Measurements from ENCODE around the gene ZNF311.

The ZNF311 gene

DNA sequence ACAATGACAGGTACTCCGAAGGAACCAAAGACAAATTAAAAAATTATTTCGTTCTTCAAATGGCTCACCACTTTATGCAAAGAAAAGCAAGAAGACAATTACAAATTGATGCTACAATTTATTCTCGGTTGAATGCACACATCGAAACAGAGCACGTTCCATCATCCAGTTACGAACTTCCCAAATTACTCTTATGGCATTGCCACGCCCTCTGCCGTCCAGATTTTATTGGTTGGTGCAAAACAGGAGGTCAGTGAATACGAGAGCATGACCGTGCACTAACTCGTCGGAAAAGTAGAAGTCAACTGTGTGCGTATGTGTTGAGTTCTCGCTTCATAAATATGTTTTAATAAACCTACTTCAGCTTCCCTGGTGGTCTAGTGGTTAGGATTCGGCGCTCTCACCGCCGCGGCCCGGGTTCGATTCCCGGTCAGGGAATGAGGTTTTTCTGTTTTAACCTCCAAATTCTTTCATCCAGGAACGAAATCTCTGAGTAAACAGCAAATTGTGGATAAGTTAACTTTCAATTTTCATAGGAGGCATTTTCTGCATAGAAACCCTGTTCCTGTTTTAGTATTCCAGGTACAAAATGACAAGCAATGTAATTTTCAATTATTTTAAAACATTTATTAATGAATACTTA is 23.2 kb downstream of the ZNF311 start:
- DNase-seq, result peak; percentile 90
- H3K27ac ChIP-seq, result peak overlapping the region; percentile 69
- peak overlapping the region; percentile 76 for H3K4me3 ChIP-seq (ENCODE audit: low read depth, low read length)
- H3K27me3 ChIP-seq (replicated peaks), result no peaks in the 10 kb centered on the region
- TF ChIP-seq, protein P1, sequence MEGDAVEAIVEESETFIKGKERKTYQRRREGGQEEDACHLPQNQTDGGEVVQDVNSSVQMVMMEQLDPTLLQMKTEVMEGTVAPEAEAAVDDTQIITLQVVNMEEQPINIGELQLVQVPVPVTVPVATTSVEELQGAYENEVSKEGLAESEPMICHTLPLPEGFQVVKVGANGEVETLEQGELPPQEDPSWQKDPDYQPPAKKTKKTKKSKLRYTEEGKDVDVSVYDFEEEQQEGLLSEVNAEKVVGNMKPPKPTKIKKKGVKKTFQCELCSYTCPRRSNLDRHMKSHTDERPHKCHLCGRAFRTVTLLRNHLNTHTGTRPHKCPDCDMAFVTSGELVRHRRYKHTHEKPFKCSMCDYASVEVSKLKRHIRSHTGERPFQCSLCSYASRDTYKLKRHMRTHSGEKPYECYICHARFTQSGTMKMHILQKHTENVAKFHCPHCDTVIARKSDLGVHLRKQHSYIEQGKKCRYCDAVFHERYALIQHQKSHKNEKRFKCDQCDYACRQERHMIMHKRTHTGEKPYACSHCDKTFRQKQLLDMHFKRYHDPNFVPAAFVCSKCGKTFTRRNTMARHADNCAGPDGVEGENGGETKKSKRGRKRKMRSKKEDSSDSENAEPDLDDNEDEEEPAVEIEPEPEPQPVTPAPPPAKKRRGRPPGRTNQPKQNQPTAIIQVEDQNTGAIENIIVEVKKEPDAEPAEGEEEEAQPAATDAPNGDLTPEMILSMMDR (IDR thresholded peaks at IDR 0.05; ENCODE audit: low read depth, low read length, missing control alignments), result no peak
- in situ Hi-C loops (cut with HindIII; ENCODE audit: low pct_ligation_motif_present, low sequenced_read_pairs), result no loop called here
- no peaks in the 10 kb centered on the region for H3K36me3 ChIP-seq (replicated peaks)

DNA sequence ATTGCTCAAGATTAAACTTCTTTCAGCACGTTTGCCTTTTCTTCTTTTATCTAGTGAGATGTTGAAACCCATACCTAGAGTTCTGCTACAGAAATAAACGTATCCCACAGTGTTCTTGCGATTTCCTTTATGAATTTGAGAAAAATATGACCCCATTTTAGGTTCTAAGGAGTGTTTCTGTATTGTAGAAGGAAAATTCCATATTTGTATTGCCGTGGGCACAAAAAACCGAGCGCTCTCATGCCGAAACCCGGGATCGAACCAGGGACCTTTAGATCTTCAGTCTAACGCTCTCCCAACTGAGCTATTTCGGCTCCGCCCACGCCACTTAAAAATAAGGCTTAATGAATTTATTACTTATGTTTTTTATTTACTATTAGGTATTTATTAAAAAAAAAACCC is 23.7 kb downstream of the ZNF311 start:
- H3K4me3 ChIP-seq (ENCODE audit: low read depth, low read length), result peak overlapping the region; percentile 76
- TF ChIP-seq, protein P1 (IDR thresholded peaks at IDR 0.05; ENCODE audit: low read depth, low read length, missing control alignments), result no peak
- DNase-seq, result peak; percentile 47
- H3K27ac ChIP-seq, result peak overlapping the region; percentile 62
- no peaks in the 10 kb centered on the region for H3K36me3 ChIP-seq (replicated peaks)
- no peaks in the 10 kb centered on the region for H3K27me3 ChIP-seq (replicated peaks)
- in situ Hi-C loops (cut with HindIII; ENCODE audit: low pct_ligation_motif_present, low sequenced_read_pairs), result no loop called here

DNA sequence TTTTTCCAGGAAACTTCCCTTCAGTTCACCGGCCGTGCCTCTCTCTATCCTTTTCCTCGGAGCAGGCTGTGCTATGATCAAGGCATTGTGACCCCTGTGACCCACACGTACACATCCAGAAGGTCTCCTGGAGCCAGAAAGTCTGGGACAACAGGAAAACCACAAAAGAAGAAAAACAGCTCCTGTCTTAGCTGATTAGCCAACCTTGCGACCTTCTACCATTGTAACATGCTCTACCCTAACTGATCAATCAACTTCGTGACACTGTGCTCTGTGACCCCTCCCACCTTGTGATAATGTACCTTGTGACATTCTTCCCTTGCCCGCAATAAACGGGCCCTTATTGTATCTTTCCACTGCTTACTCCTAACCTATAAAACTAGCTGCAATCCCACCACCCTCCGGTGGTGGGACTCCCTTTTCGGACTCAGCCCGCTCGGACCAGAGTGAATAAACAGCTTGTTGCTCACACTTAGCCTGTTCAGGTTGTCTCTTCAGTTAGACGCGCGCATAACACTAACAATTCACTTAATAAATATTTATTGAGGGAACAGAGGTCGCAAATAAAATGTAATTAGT is 24.2 kb downstream of the ZNF311 start:
- Histone ChIP-seq H3K27ac (peak overlapping the region; percentile 25), H3K4me3 (ENCODE audit: low read depth, low read length) (peak overlapping the region; percentile 76), H3K27me3 (replicated peaks) (no peaks in the 10 kb centered on the region), H3K36me3 (replicated peaks) (no peaks in the 10 kb centered on the region)
- in situ Hi-C loops (cut with HindIII; ENCODE audit: low pct_ligation_motif_present, low sequenced_read_pairs), result no loop called here
- TF ChIP-seq, protein P1 (IDR thresholded peaks at IDR 0.05; ENCODE audit: low read depth, low read length, missing control alignments), result peak; percentile 65
- DNase-seq, result peak; percentile 84

DNA sequence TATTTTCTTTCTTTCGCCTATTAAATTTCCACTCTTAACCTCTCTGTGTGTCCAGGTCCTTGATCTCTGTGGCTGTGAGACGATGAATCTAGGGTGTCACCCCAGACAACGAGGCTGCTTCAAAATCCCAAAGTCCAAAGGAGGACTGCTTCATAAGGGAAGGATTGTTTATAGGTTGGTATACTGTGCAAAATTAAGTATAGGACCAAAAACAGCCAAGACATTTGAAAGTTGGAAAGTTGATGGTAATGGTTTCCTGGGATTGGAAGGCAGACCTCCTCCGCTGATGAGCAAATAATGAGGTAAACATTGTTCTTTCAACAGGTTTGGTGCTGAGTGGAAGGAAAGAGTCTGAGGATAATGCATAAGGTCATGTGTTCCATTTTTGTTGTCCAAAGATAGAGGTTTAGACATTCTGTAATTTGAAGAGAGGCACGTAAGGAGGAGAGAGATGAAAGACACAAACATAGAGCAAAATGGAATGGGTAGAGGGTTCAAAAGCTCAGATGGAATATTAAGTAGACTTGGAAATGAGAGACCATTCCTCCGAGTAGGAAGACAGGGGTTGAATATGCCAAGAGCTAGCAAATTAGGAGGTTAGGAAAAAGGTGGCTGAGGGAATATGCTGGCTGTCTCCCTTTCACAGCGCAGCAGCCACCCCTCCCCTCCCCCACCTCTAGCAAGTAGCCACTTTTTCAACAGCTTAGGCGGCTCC is 24.8 kb downstream of the ZNF311 start:
- H3K36me3 ChIP-seq (replicated peaks), result no peaks in the 10 kb centered on the region
- in situ Hi-C loops (cut with HindIII; ENCODE audit: low pct_ligation_motif_present, low sequenced_read_pairs), result no loop called here
- H3K4me3 ChIP-seq (ENCODE audit: low read depth, low read length), result peak overlapping the region; percentile 76
- TF ChIP-seq, protein P1 (IDR thresholded peaks at IDR 0.05; ENCODE audit: low read depth, low read length, missing control alignments), result no peak
- H3K27ac ChIP-seq, result peak overlapping the region; percentile 25
- no peaks in the 10 kb centered on the region for H3K27me3 ChIP-seq (replicated peaks)
- no peak for DNase-seq

DNA sequence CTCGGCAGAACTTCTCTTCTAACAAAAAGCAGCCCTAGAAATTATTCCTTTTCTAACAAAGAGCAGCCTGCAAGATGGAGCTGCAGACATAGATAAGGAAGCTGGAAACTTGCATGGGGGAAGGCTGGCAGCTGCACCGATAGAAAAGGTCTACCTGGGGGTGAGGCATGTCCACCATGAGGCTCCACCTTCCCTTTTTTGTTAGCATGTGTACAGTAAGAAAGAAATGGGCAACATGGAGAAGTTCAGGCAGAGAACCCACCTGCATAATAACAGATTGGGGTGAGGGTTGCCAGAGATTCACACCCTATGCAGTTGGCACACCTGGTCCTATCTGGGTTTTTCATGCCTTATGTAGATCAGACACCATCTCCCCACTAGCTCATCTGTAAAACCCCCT is 25.4 kb downstream of the ZNF311 start:
- H3K36me3 ChIP-seq (replicated peaks), result no peaks in the 10 kb centered on the region
- H3K27me3 ChIP-seq (replicated peaks), result no peaks in the 10 kb centered on the region
- TF ChIP-seq, protein P1 (IDR thresholded peaks at IDR 0.05; ENCODE audit: low read depth, low read length, missing control alignments), result no peak
- in situ Hi-C loops (cut with HindIII; ENCODE audit: low pct_ligation_motif_present, low sequenced_read_pairs), result no loop called here
- H3K27ac ChIP-seq, result no peak overlapping the region
- no peak overlapping the region for H3K4me3 ChIP-seq (ENCODE audit: low read depth, low read length)
- no peak for DNase-seq
